NCI-H774 (cell line): ENCODE results near the gene METAP1.
"Not testable (repeated sequence)": the region's sequence is repeated elsewhere in the genome, so short reads cannot be mapped to it uniquely, and the experiment has no call there.

Source experiments
- DNase-seq: peaks from one replicate; lab custom pipeline; 2025; lab: John Stamatoyannopoulos, UW

The METAP1 gene

GRCh38 chr4:98995183-98996055, at the start of gene METAP1:
TSS of gene METAP1 (plus strand) at chr4:98995721. CDS start at chr4:98995754, 33 bp downstream.
- peak; percentile 82 for DNase-seq

GRCh38 chr4:98946359-98946758, 49.2 kb upstream of the METAP1 start:
- no peak for DNase-seq

DNA sequence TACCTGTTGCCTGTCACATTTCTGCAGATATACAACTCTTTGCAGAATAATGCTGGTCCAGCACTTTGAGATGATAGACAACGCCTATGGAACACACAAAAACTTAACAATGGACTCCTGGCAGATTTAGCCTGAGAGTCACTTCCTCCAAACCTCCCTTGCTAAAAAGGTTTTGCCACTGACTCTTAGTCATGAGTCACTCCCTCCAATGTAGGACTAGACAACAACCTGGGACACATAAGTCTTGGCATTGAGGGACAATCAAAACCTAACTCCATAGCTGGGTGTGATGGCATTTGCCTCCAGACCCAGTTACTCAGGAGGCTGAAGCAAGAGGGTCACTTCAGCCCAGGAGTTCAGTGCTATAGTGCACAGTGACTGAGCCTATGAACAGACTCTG, 44.6 kb upstream of the METAP1 start:
- no peak for DNase-seq

DNA sequence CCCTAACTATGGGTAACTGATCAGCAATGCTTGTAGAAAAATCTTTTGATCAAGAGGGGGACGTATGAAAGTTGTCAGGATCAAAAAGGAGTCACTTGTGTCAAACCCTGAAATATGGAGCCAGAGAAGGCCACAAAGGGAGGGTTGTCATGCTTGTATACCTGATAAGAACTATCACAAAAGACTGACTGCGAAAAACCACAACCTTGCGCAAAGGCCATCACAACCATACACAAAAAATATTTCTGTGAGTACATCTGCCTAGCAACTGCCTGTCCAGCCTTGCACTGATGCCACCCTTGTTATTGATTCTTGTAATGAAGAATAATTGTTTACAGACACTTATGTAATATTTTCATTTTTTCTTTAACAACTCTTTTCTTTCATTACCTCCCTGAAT, 43.8 kb upstream of the METAP1 start:
- DNase-seq, result no peak

- no peak for DNase-seq
Measured at GRCh38 chr4:98955229-98955628, 40.3 kb upstream of the METAP1 start.

DNA sequence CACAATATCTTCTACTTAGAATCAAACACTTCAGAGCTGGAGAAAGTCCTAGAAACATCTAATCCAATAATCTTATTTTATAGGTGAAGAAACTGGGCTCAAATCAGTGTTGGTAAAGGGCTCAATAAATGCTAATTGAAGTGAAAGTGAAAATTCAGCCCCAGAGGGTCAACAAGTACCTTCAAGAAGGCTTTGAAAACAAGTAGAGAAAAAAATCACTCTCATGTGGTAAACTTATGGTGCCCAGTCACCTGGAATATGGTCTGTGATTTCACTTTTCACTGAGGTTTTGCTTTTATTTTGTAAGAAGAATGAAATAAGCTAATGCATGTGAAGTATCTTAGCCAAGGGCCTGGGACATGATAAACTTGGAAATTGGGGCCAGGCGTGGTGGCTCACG, 37.5 kb upstream of the METAP1 start:
- DNase-seq, result no peak

- no peak for DNase-seq
Measured at GRCh38 chr4:98959411-98959810, 36.1 kb upstream of the METAP1 start.

DNA sequence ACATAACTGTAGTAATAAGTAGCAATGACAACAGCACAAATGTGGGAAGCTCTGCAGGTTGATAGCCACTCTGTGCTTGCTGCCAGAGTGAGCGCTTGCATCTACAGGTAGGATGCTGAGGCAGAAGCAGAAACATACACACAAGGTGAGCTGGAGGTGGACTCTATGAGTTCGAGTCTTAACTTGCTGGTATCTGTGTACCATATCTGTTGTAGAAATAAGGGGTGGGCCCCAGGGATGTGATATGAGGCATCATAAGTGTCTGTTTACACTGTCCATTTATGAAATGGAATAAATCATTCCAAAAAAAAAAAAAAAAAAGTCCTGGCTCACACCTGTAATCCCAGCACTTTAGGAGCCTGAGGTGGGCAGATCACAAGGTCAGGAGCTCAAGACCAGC, 33.8 kb upstream of the METAP1 start:
- no peak for DNase-seq

GRCh38 chr4:98963538-98964433, 31.7 kb upstream of the METAP1 start:
- DNase-seq, result no peak

DNA sequence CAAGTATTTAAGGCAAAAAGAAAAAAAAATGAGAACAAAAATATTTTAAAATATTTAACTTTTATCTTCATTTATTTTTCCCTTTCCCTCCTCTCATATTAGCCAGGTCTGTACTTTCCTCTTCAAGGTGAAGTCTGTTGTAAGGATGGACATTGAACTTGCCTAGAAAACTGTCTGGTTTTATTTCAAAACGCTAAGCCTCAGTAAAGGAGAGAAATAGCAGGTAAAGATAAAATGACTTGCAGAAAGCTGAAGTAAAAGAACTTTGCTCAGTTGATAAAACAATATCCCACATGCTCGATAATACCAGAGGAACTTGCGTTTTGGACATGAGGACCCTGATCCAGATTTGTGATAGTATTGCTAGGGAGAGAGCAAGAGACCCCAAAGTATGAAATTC, 28.6 kb upstream of the METAP1 start:
- no peak for DNase-seq

DNA sequence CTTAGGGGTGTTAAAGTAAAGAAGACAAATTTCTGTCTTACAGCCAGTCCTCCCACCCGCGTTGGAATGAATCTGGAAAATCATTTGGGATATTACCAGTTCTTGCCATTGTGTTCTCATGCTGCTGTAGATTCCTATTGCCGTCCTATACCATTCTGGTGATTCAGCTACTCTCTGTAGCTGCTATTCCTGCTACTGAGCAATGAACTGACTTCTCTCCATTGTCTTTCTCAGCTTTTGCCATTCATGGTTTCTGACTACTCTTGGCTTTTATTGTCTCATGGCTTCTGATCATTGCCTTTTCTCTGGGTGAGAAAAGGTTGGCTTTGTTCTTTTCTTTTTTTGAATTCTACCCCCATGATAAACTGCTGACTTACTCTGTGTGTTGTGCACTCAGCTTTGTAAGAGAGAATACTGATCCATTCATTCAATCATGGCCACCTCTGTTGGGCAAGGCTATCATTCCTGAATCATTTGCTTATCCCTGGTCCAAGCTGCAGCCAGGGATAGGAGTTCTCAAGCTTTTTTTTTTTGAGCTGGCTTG, 27.7 kb upstream of the METAP1 start:
- no peak for DNase-seq

DNA sequence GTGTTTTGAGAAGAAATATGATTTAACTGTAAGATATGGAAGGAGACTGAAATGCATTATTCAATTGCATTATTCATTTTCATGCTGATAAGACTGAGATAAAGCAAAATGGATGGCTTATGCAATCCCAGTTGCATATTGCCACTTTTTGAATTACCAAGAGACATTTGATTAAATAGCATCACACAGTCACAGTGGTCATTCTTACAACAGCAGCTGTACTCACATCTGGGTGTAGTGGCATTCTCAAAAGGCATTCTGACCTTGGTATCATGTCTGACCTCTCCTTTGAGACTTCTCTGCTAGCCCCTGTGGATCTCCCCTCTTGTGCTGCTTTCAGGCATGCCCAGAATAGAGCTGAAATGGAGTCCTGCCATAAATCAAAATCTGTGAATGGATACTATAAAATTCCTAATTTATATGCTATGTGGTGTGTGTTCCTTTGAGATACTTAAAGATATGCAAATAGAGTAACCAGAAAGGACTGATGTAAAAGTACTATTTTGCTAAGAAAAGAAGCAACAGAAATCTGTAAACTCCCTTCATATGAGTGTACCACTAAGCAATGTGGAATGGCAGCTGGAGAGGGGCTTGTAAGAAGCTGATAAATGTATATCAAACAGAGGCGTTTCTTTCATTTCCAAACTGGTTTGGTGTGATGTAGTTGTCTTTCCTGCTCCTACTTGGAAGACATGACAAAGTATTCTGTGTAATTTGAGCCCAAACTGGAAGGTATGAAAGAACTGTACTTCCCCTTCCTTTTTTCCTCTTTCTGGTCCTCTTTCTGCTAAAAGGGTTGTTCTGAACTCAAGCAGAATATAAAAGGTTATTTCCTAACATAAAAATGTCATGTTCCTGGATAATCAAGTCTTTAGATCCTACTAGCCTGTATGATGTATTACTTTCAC, 25.4 kb upstream of the METAP1 start:
- DNase-seq, result no peak

- no peak for DNase-seq
Measured at GRCh38 chr4:98976716-98977115, 18.8 kb upstream of the METAP1 start.

- DNase-seq, result no peak
Measured at GRCh38 chr4:98977557-98977956, 18.0 kb upstream of the METAP1 start.

DNA sequence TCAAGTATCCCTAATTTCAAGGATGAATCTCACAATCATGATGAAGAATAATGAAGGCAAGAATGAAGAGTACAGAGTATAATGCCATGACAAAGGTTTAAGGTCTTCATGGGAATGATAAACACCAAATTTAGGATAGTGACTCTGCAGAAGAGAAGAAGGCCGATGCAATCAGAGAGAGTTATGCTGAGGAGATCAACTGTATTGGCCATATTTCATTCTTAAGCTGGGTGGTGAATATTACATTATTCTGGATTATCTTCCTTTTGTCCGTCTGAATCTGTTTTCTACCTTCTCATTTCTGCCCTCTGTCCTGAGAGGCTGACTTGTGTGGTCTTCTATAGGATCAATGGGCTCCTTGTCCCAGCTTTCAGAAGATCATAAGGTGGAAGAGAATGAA, 7.8 kb upstream of the METAP1 start:
- DNase-seq, result no peak

DNA sequence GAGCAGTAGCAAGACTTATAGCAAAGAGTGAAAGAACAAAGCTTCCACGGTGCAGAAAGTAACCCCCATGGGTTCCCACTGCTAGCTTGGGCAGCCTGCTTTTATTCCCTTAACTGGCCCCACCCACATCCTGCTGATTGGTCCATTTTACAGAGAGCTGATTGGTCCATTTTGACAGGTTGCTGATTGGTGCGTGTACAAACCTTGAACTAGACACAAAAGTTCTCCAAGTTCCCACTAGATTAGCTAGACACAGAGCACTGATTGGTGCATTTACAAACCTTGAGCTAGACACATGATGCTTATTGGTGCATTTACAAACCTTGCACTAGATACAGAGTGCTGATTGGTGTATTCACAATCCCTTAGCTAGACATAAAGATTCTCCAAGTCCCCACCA, 2.7 kb upstream of the METAP1 start:
- DNase-seq, result not testable (repeated sequence)

DNA sequence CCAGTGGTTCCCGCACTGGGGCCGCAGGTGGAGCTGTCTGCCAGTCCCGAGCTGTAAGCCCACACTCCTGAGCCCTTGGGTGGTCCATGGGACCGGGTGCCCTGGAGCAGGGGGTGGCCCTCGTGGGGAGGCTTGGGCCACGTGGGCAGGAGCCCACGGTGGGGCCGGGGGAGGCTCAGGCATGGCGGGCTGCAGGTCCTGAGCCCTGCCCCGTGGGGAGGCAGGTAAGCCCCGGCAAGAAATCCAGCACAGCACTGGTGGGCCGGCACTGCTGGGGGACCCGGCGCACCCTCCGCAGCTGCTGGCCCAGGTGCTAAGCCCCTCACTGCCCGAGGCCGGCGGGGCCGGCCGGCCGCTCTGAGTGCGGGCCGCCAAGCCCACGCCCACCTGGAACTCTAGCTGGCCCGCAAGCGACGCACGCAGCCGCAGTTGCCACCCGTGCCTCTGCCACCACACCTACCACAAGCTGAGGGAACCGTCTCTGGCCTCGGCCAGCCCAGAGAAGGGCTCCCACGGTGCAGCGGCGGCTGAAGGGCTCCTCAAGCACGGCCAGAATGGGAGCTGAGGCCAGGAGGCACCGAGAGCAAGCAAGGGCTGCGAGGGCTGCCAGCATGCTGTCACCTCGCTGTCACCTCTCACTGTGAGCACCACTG, 2.0 kb upstream of the METAP1 start:
- DNase-seq, result no peak

DNA sequence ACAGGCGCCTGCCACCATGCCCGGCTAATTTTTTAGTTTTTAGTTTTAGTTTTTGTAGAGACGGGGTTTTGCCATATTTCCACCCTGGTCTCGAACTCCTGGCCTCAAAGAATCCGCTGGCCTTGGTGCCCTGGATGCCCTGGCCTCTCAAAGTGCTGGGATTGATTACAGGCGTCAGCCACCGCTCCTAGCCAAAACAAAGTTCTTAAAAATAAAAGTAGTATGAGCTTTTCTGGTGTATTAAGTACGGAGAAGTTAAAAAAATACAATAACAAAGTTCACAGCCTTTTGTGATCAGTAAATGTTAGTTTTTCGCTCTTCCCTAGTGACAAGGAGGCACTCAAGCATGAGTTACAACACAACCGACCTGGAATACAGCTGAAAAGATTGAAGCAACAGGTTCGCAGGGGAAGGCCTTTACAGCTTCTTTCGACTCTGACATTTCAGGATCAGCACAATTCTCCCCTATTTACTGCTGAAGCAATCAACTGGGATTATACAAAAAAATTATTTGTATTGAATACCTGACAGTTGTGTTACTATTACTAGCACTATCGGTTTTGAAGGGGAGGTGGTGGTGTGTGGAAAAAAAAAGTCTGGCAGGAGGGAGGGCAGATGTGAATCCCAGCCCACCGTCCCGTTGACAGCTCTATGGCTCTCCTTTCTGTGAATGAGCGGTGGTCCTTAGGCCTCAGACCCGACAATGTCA, 893 bp upstream of the METAP1 start:
- no peak for DNase-seq

DNA sequence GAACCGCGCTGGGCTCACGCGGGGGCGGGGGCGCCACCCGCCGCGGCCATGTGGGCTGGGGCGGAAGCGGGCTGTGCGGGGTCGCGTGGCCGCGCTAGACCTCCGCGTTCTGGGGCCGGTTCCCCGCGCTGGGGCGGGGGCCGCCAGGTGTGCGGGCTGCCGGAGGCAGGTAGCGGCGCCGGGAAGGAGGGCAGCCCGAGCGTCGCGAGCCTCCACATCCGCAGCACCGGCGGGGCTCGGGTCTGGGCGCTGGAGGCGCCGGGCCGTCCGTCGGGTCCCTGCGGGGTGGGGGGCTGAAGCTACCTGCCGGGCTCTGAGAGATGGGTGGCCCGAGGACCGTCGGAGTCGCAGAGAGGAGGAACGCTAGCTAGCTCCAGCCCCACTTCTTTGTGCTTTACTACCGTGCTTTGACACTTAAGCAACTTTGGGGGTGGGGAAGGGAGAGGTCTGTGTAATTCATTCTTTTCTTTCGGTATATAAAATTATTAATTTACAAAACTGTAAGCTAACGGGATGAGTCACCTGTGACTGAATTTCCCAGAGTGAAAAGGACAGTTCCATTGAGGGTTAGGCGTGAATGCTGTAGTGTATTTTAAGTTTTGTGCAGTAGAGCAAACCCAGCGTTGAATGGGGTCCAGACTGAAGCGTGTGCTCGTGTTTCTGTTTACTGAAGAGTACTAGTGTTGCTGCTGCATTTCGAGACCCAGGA, 689 bp downstream of the METAP1 start:
- DNase-seq, result no peak

- no peak for DNase-seq
Measured at GRCh38 chr4:98996765-98997068, 1.2 kb downstream of the METAP1 start.
